OCI-LY1 (cell line): ENCODE measurements around the gene ATP11C.

Experiments
- CTCF ChIP-seq: fragments of 200-600 bp; sonication (generic), shearing (Covaris generic); IDR thresholded peaks from 2 replicates; pipeline ENCODE4 v1.5.1; 2017; ENCODE audit warnings: mild to moderate bottlenecking, antibody characterized with exemption, low read length, moderate library complexity, mixed read lengths
- EZH2 ChIP-seq: fragments of 200-600 bp; sonication (generic), shearing (Covaris generic); IDR thresholded peaks from 2 replicates; pipeline ENCODE4 v1.8.0; 2017; ENCODE audit warnings: borderline replicate concordance, mixed run types, mild to moderate bottlenecking, antibody characterized with exemption, low read length, moderate library complexity, mixed read lengths

- TF ChIP-seq CTCF (no peak), EZH2 (no peak)
Measured at GRCh38 chrX:139691843-139692505, 240.9 kb downstream of the ATP11C start.
